ENCODE measurements around the gene RND1. TPM values are rescaled to one million over a fixed set of nuclear protein-coding genes. Genes with fewer than 3 reads are reported as not detected.
A peak's percentile ranks its signal among the peaks of the same experiment; 100 is the strongest.

The RND1 gene
- total RNA-seq, 3 donors from 2014 or later: 1.1 to 5.4 (median 3.3) TPM

GRCh38 chr12:48817873-48818830 is 47.5 kb downstream of the RND1 start, which contains the start of gene CACNB3:
Gene CACNB3, plus strand, starts transcription at chr12:48818496. Its CDS starts 434 bp downstream, at chr12:48818930.
- peaks cover 4 to 8% of the 10 kb centered on the region in 2 donors for H3K4me1 ChIP-seq
- peak within 1 kb of the TSS; percentile 66 to 87 for H3K27ac ChIP-seq

GRCh38 chr12:48816143-48816854 is 49.4 kb downstream of the RND1 start:
- Histone ChIP-seq H3K9me3 (no peaks in the 10 kb centered on the region), H3K27ac (peak overlapping the region in 1 of 2 donors; percentile 95), H3K36me3 (no peaks in the 10 kb centered on the region), H3K4me1 (peaks cover 6 to 8% of the 10 kb centered on the region in 2 donors), H3K4me3 (peak overlapping the region in 2 of 3 donors; percentile 77 to 98), H3K27me3 (no peaks in the 10 kb centered on the region)
- DNase-seq (ENCODE audit: low spot score in 2 of 2): no peak
- no peak for TF ChIP-seq POLR2AphosphoS5 (IDR thresholded peaks at IDR 0.05)
- TF ChIP-seq POLR2A (IDR thresholded peaks at IDR 0.05): no peak
- no peak for TF ChIP-seq CTCF (IDR thresholded peaks at IDR 0.05)
- intact Hi-C loops (cut with DNase I; ENCODE audit: low total_unique reads): no loop called here

More at GRCh38 chr12:48817873-48818830, 47.5 kb downstream of the RND1 start, which contains the start of gene CACNB3:
- peak within 1 kb of the TSS; percentile 54 to 87 (median 70) for H3K4me3 ChIP-seq
- H3K27me3 ChIP-seq: no peaks in the 10 kb centered on the region
- no peaks in the 10 kb centered on the region for H3K9me3 ChIP-seq
- intact Hi-C loops (cut with DNase I; ENCODE audit: low total_unique reads): no loop called here
- peak in 1 of 3 donors; percentile 12 for TF ChIP-seq POLR2AphosphoS5 (IDR thresholded peaks at IDR 0.05)
- TF ChIP-seq CTCF (IDR thresholded peaks at IDR 0.05): no peak
- peak; percentile 26 for TF ChIP-seq POLR2A (IDR thresholded peaks at IDR 0.05)
- no peaks in the 10 kb centered on the region for H3K36me3 ChIP-seq
- peak; percentile 57 to 74 for DNase-seq (ENCODE audit: low spot score in 2 of 2)

- Histone ChIP-seq H3K36me3 (no peaks in the 10 kb centered on the region), H3K4me1 (peaks cover 8% of the 10 kb centered on the region in 2 donors), H3K27me3 (no peaks in the 10 kb centered on the region), H3K4me3 (peak overlapping the region; percentile 77 to 98 (median 85)), H3K9me3 (no peaks in the 10 kb centered on the region), H3K27ac (peak overlapping the region; percentile 77 to 95)
- peak; percentile 74 to 80 for DNase-seq (ENCODE audit: low spot score in 2 of 2)
- intact Hi-C loops (cut with DNase I; ENCODE audit: low total_unique reads): no loop called here
- TF ChIP-seq POLR2AphosphoS5 (IDR thresholded peaks at IDR 0.05) (peak in 1 of 3 donors; percentile 51), CTCF (IDR thresholded peaks at IDR 0.05) (no peak), POLR2A (IDR thresholded peaks at IDR 0.05) (peak; percentile 43)
These were observed 50.3 kb downstream of the RND1 start for GRCh38 chr12:48815126-48816110.

GRCh38 chr12:48814262-48815125 is 51.2 kb downstream of the RND1 start:
- peaks cover 8% of the 10 kb centered on the region in 2 donors for H3K4me1 ChIP-seq
- peak overlapping the region; percentile 77 to 98 (median 85) for H3K4me3 ChIP-seq
- TF ChIP-seq CTCF (IDR thresholded peaks at IDR 0.05) (peak; percentile 84 to 97 (median 95)), POLR2AphosphoS5 (IDR thresholded peaks at IDR 0.05) (peak in 1 of 3 donors; percentile 10), POLR2A (IDR thresholded peaks at IDR 0.05) (no peak)
- no peaks in the 10 kb centered on the region for H3K36me3 ChIP-seq
- intact Hi-C loops (cut with DNase I; ENCODE audit: low total_unique reads): no loop called here
- H3K27me3 ChIP-seq: no peaks in the 10 kb centered on the region
- DNase-seq (ENCODE audit: low spot score in 2 of 2): peak; percentile 70 to 79
- H3K9me3 ChIP-seq: no peaks in the 10 kb centered on the region
- H3K27ac ChIP-seq: peak overlapping the region; percentile 77 to 95

Data from breast epithelium (tissue), 4 donors.